Hepatocyte (in vitro differentiated cells): ENCODE results near the gene MAD1L1. TPM values are rescaled to one million over a fixed set of nuclear protein-coding genes. Genes with fewer than 3 reads are reported as not detected.

ENCODE experiments used
- DNase-seq: peaks from one replicate; pipeline ENCODE4 v3.0.0-alpha.2; 2016; ENCODE audit warnings: low spot score
- H2AFZ ChIP-seq: fragments of 200-600 bp; sonication (generic); 2 replicates; pipeline ENCODE4 v1.6.0; 2016; ENCODE audit warnings: antibody characterized with exemption, mild to moderate bottlenecking
- H3K27ac ChIP-seq: fragments of 200-600 bp; sonication (generic); 2 replicates; pipeline ENCODE4 v1.5.1; 2016; ENCODE audit warnings: mild to moderate bottlenecking
- H3K27me3 ChIP-seq: fragments of 200-600 bp; sonication (generic); 2 replicates; pipeline ENCODE4 v1.6.1; 2016
- H3K36me3 ChIP-seq: fragments of 200-600 bp; sonication (generic); replicated peaks from 2 replicates; pipeline ENCODE4 v1.5.1; 2016; ENCODE audit warnings: low read depth; ENCODE audit not compliant: insufficient read depth
- H3K4me1 ChIP-seq: fragments of 200-600 bp; sonication (generic); 2 replicates; pipeline ENCODE4 v1.5.1; 2016; ENCODE audit warnings: mild to moderate bottlenecking, moderate library complexity; ENCODE audit not compliant: insufficient read depth
- H3K4me2 ChIP-seq: fragments of 200-600 bp; sonication (generic); 2 replicates; pipeline ENCODE4 v1.6.0; 2016
- H3K4me3 ChIP-seq: fragments of 200-600 bp; sonication (generic); 2 replicates; pipeline ENCODE4 v1.5.1; 2016; ENCODE audit warnings: mild to moderate bottlenecking
- H3K79me2 ChIP-seq: fragments of 200-600 bp; sonication (generic); 2 replicates; pipeline ENCODE4 v1.6.0; 2017; ENCODE audit warnings: mild to moderate bottlenecking
- H3K9me2 ChIP-seq: fragments of 200-600 bp; sonication (generic); replicated peaks from 2 replicates; pipeline ENCODE4 v1.6.0; 2017; ENCODE audit warnings: mild to moderate bottlenecking; ENCODE audit not compliant: insufficient read depth
- H3K9me3 ChIP-seq: fragments of 200-600 bp; sonication (generic); 2 replicates; pipeline ENCODE4 v1.5.1; 2016; ENCODE audit warnings: low read depth, mild to moderate bottlenecking
- H4K20me1 ChIP-seq: fragments of 200-600 bp; sonication (generic); 2 replicates; pipeline ENCODE4 v1.6.0; 2016; ENCODE audit warnings: mild to moderate bottlenecking; ENCODE audit not compliant: insufficient read depth, poor library complexity, severe bottlenecking
- CTCF ChIP-seq: fragments of 200-600 bp; sonication (generic); IDR thresholded peaks from 2 replicates; pipeline ENCODE4 v1.5.1; 2016; ENCODE audit warnings: antibody characterized with exemption, mild to moderate bottlenecking; ENCODE audit not compliant: poor library complexity
- EZH2 ChIP-seq: fragments of 200-600 bp; sonication (generic); IDR thresholded peaks from 2 replicates; pipeline ENCODE4 v1.6.1; 2016; ENCODE audit warnings: antibody characterized with exemption, mild to moderate bottlenecking, borderline replicate concordance
- EZH2phosphoT487 ChIP-seq: fragments of 200-600 bp; sonication (generic); IDR thresholded peaks from one replicate; pipeline ENCODE4 v1.6.1; 2018; ENCODE audit warnings: antibody characterized with exemption, mild to moderate bottlenecking, low read depth, moderate library complexity; ENCODE audit not compliant: unreplicated experiment, severe bottlenecking
- WGBS: methylation state at CpG from one replicate; pipeline ENCODE4 v1.1.6; 2016; ENCODE audit warnings: low lambda C conversion rate; ENCODE audit errors: missing lambda C conversion rate; 5-methylcytosine and 5-hydroxymethylcytosine counted together
- polyA plus RNA-seq: library from polyadenylated mRNA; unstranded; fragments of >200 nt; fragmentation: Nextera tagmentation; extraction: Ambion mirVana; gene quantifications from 2 replicates; pipeline ENCODE4 v1.2.1, GENCODE V29; 2016
- total RNA-seq: library from RNA; depleted of rRNA; stranded (reverse); fragments of >200 nt; gene quantifications from 2 replicates; pipeline ENCODE4 v1.2.3, GENCODE V29; 2014

MAD1L1 gene
- total and polyA plus RNA-seq, 2 experiments from 2014 or later: 30.7 to 31.0 TPM

GRCh38 chr7:2131800-2132199, 100.9 kb downstream of the MAD1L1 start:
- 90% methylated on average over 10 of the region's 10 CpGs for WGBS
- Histone ChIP-seq H3K9me2 (no peaks in the 10 kb centered on the region), H3K4me1 (no peaks in the 10 kb centered on the region), H3K36me3 (no peaks in the 10 kb centered on the region), H2AFZ (no peak overlapping the region), H3K27ac (no peak overlapping the region), H3K9me3 (no peaks in the 10 kb centered on the region), H3K27me3 (no peaks in the 10 kb centered on the region), H3K4me2 (no peak overlapping the region), H4K20me1 (no peaks in the 10 kb centered on the region), H3K4me3 (no peak overlapping the region), H3K79me2 (no peaks in the 10 kb centered on the region)
- no peak for DNase-seq
- TF ChIP-seq CTCF (no peak), EZH2phosphoT487 (no peak), EZH2 (no peak)

GRCh38 chr7:2131341-2131740, 101.4 kb downstream of the MAD1L1 start:
- H3K4me1 ChIP-seq: no peaks in the 10 kb centered on the region
- no peak for TF ChIP-seq EZH2
- no peak for TF ChIP-seq CTCF
- no peak for TF ChIP-seq EZH2phosphoT487
- no peaks in the 10 kb centered on the region for H3K36me3 ChIP-seq
- no peak overlapping the region for H2AFZ ChIP-seq
- H3K27me3 ChIP-seq: no peaks in the 10 kb centered on the region
- H3K4me2 ChIP-seq: no peak overlapping the region
- no peak overlapping the region for H3K4me3 ChIP-seq
- no peaks in the 10 kb centered on the region for H3K79me2 ChIP-seq
- WGBS: 87% methylated on average over 8 of the region's 8 CpGs
- no peaks in the 10 kb centered on the region for H3K9me3 ChIP-seq
- no peaks in the 10 kb centered on the region for H3K9me2 ChIP-seq
- DNase-seq: no peak
- no peaks in the 10 kb centered on the region for H4K20me1 ChIP-seq
- no peak overlapping the region for H3K27ac ChIP-seq

- no peak for DNase-seq
- H3K9me2 ChIP-seq: no peaks in the 10 kb centered on the region
- 97% methylated on average over 7 of the region's 7 CpGs for WGBS
- no peak overlapping the region for H3K4me3 ChIP-seq
- no peaks in the 10 kb centered on the region for H3K4me1 ChIP-seq
- H2AFZ ChIP-seq: no peak overlapping the region
- no peaks in the 10 kb centered on the region for H3K36me3 ChIP-seq
- no peaks in the 10 kb centered on the region for H3K27me3 ChIP-seq
- TF ChIP-seq EZH2phosphoT487: no peak
- no peak for TF ChIP-seq CTCF
- TF ChIP-seq EZH2: no peak
- no peak overlapping the region for H3K4me2 ChIP-seq
- H3K79me2 ChIP-seq: no peaks in the 10 kb centered on the region
- no peak overlapping the region for H3K27ac ChIP-seq
- no peaks in the 10 kb centered on the region for H3K9me3 ChIP-seq
- no peaks in the 10 kb centered on the region for H4K20me1 ChIP-seq
These were observed 102.7 kb downstream of the MAD1L1 start for GRCh38 chr7:2130096-2130375.
